Endothelial cell of umbilical vein (primary cell): ENCODE results near the gene TEK.

Experiments
- EZH2 ChIP-seq: IDR thresholded peaks from 2 replicates; pipeline ENCODE4 v1.6.1; 2012; ENCODE audit warnings: borderline replicate concordance, low read depth, mild to moderate bottlenecking, moderate library complexity, low read length, inconsistent platforms; ENCODE audit not compliant: severe bottlenecking
- JUN ChIP-seq: IDR thresholded peaks from 2 replicates; pipeline ENCODE4 v1.6.1; 2011; ENCODE audit warnings: borderline replicate concordance, low read depth; ENCODE audit not compliant: insufficient read length, insufficient read depth
- MYC ChIP-seq: IDR thresholded peaks from one replicate; pipeline ENCODE4 v1.6.1; 2011; ENCODE audit warnings: mild to moderate bottlenecking, low read depth, low read length
- POLR2A ChIP-seq: IDR thresholded peaks from 2 replicates; pipeline ENCODE4 v1.6.1; 2012; ENCODE audit warnings: low read depth, mild to moderate bottlenecking, control low read depth, low read length
- POLR2AphosphoS5 ChIP-seq: IDR thresholded peaks from 2 replicates; pipeline ENCODE4 v1.6.1; 2012; ENCODE audit warnings: low read depth, mild to moderate bottlenecking, control low read depth, low read length, moderate library complexity; ENCODE audit not compliant: insufficient read depth
- TF ChIP-seq, protein P1 (sequence below), 2 donors: IDR thresholded peaks; 1 replicate in 1 of 2; 2 replicates in 1 of 2; pipeline ENCODE4 v1.5.1; 2011; ENCODE audit warnings: low read length in 2 of 2, mild to moderate bottlenecking in 2 of 2, moderate library complexity in 2 of 2, control low read depth in 1 of 2, inconsistent platforms in 1 of 2, low read depth in 1 of 2; ENCODE audit not compliant: insufficient read depth in 1 of 2; ENCODE audit errors: extremely low read depth in 1 of 2
- TF ChIP-seq, protein P2 (sequence below): IDR thresholded peaks from 2 replicates; pipeline ENCODE4 v1.6.1; 2011; ENCODE audit not compliant: insufficient read depth, insufficient read length

DNA sequence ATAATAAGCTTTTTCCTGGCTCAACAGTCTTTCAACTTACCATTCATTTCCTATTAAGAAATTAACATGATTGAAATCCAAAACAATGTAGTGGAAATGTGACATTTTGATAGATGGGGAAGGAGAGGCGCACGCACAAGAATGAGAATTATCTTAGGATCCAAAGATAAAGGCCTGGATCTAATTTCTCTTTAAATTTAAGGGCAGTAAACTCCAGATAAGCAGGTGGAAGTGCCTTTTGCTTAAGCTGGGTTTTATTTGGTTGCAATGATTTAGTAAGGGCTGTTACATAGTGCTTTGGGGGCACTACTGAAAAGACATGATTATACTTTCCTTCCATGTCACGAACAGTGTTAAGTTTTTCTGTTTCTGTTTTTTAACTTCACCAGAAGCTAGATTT, 170.6 kb downstream of the TEK start:
- TF ChIP-seq, protein P1, sequence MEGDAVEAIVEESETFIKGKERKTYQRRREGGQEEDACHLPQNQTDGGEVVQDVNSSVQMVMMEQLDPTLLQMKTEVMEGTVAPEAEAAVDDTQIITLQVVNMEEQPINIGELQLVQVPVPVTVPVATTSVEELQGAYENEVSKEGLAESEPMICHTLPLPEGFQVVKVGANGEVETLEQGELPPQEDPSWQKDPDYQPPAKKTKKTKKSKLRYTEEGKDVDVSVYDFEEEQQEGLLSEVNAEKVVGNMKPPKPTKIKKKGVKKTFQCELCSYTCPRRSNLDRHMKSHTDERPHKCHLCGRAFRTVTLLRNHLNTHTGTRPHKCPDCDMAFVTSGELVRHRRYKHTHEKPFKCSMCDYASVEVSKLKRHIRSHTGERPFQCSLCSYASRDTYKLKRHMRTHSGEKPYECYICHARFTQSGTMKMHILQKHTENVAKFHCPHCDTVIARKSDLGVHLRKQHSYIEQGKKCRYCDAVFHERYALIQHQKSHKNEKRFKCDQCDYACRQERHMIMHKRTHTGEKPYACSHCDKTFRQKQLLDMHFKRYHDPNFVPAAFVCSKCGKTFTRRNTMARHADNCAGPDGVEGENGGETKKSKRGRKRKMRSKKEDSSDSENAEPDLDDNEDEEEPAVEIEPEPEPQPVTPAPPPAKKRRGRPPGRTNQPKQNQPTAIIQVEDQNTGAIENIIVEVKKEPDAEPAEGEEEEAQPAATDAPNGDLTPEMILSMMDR (IDR thresholded peaks at IDR 0.05; ENCODE audit: extremely low read depth in 1 of 2, insufficient read depth in 1 of 2, low read depth in 1 of 2, low read length in 2 of 2) = no peak
- no peak for TF ChIP-seq POLR2A
- no peak for TF ChIP-seq EZH2
- no peak for TF ChIP-seq POLR2AphosphoS5
- no peak for TF ChIP-seq MYC
- TF ChIP-seq, protein P2, sequence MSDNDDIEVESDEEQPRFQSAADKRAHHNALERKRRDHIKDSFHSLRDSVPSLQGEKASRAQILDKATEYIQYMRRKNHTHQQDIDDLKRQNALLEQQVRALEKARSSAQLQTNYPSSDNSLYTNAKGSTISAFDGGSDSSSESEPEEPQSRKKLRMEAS = no peak
- no peak for TF ChIP-seq JUN
